GM12874 (cell line): ENCODE measurements around the gene PCCA.

Source experiments
- TF ChIP-seq, protein P1 (sequence below): IDR thresholded peaks from 2 replicates; pipeline ENCODE4 v1.5.1; 2011; ENCODE audit warnings: low read depth, mild to moderate bottlenecking, control low read depth, low read length, moderate library complexity; ENCODE audit not compliant: insufficient read depth

The PCCA gene

GRCh38 chr13:100333141-100333540 lies 244.2 kb downstream of the PCCA start:
- TF ChIP-seq, protein P1, sequence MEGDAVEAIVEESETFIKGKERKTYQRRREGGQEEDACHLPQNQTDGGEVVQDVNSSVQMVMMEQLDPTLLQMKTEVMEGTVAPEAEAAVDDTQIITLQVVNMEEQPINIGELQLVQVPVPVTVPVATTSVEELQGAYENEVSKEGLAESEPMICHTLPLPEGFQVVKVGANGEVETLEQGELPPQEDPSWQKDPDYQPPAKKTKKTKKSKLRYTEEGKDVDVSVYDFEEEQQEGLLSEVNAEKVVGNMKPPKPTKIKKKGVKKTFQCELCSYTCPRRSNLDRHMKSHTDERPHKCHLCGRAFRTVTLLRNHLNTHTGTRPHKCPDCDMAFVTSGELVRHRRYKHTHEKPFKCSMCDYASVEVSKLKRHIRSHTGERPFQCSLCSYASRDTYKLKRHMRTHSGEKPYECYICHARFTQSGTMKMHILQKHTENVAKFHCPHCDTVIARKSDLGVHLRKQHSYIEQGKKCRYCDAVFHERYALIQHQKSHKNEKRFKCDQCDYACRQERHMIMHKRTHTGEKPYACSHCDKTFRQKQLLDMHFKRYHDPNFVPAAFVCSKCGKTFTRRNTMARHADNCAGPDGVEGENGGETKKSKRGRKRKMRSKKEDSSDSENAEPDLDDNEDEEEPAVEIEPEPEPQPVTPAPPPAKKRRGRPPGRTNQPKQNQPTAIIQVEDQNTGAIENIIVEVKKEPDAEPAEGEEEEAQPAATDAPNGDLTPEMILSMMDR, result no peak

DNA sequence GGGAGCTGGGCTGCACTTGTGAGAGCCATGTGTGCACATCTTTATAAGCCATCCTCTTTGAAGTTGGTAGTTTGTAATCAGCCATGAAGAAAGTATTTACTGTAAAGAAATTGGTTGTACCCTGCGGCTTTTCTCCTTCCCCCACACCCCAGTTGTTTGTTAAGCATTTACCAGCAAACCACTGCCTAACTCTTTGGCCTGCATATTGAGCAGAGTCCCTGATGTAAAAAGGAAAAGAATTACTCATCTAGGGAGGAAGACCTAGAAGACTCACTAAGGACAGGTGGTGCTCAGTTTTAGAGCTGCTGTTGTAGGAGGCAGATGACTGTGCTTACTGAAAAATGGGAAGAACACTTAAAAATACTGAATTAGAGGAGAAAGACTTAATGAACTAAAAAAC lies 245.3 kb downstream of the PCCA start:
- TF ChIP-seq, protein P1, result no peak

DNA sequence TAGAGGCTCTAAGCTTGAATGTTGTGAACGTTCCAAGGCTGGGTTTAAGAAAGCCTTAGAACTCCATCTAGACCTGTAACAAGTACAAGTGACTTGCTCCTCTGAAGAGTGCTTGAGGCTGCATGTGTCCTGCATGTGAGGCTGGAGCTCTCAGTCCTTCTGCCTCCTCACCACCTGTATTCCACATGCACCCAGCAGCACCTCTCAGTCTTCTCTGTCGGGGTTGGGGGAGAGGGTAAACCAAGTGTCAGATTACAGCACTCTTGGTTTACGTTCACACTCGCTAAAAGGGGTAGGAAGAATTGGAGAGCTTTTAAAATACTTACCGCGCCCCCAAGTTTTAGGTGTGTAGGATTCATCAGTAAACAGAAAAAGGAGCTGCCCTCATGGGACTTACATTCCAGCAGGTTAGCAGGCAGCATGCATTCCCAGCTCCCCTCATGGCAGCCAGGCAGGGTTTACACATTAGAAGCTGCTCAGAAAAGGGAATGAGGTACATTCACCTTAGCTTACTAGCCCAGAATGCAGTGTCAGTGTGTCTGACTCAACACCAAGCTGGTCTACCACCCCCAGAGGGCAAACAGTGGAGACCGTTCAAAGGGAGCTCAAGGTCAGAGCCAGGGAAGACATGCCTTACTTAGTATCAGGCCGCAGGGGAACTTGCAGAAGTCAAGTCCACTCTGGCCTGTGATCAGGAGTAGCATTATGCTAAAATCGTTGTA lies 248.1 kb downstream of the PCCA start:
- TF ChIP-seq, protein P1, result no peak

DNA sequence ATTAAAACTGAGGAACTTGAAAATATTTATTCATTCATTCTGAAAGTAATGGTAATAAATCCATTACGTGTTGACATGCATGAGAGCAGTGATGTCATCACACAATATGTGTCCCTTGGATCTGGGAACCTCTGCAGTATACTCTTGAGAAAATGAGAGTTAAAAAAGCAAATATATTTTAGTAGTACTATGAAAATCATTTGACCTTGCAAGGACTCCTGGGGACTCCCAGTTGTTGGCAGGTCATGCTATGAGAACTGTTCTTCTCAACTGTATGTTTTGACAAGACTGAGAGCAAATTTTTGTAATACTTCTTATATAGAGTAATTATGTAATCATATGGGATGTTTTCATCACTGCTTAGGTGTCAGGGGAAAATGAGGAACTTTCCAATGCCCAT lies 249.4 kb downstream of the PCCA start:
- TF ChIP-seq, protein P1, result no peak

DNA sequence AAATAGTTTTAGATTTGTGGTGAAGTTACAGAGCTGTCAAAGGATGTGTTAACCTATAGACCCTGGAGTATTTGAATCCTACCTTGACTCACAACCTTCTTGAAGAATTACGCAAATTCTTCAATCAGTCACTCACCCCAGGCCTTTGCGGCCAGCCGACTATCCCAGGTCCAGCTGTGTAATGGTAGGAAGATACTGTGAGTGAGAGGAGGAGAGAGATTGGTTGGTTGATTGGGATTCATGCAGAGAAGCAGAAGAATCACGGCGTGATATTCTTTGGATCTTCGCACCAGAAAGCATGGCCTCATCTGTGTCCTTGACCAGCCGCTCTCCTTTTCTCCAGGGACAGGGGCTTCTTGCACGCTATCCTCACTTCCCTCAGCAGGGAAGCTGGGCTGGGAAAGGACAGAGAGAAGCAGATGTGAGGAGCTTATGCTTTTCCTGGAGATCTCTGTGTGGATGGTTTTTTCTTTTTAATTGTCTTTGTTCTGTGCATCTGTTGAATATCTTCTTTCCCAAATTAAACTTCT lies 250.6 kb downstream of the PCCA start:
- TF ChIP-seq, protein P1, result no peak

GRCh38 chr13:100340865-100341264 lies 252.0 kb downstream of the PCCA start:
- TF ChIP-seq, protein P1, result no peak

DNA sequence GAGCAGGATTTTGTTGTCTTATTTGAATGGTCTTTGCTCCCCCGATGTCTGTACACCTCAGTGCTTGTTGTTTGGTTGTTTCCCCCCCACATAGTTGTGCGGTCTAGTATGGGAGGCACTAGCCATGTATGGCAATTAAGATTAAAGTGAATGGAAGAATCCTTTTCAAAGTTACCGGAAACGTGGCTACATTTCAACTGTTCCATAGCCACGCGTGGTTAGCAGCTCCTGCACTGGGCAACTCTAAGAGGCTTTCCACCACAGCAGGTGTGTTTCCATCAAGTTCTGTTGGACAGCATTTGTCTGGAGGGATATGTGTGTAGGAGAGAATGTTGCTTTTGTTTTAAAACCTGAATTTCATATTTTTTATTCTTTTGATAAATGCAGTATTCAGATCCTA lies 252.4 kb downstream of the PCCA start:
- TF ChIP-seq, protein P1, result no peak
